GM12878 (cell line): ENCODE measurements around the gene INPP5D. TPM values are rescaled to one million over a fixed set of nuclear protein-coding genes. Genes with fewer than 3 reads are reported as not detected.

Experiments used
- ATAC-seq: fragments of 200-7000 bp; cut with Tn5 transposase; 3 replicates; pipeline ENCODE4 v1.9.1; 2020; ENCODE audit warnings: mild to moderate bottlenecking, moderate library complexity
- BruUV-seq: library from RNA; stranded (reverse); fragments of 400-500 nt; replicated peaks from 2 replicates; lab custom pipeline; 2021; lab: Mats Ljungman, UMichigan
- CTCF ChIA-PET: fragments of 300-600 bp; sonication (Branson Sonifier 250); formaldehyde crosslinking; extraction: SDS; loops from one replicate; lab custom pipeline; 2021; ENCODE audit warnings: inconsistent platforms; lab: Yijun Ruan, JAX
- POLR2A ChIA-PET: fragments of 350-600 bp; formaldehyde crosslinking; extraction: SDS; loops from one replicate; lab custom pipeline; 2021; ENCODE audit warnings: inconsistent platforms; lab: Charles Lee
- RAD21 ChIA-PET: fragments of 300-600 bp; sonication (Branson Sonifier 250); formaldehyde crosslinking; loops from one replicate; lab custom pipeline; 2023; ENCODE audit warnings: antibody characterized with exemption; ENCODE audit not compliant: unreplicated experiment; lab: Charles Lee
- SMC1A ChIA-PET: fragments of 300-600 bp; sonication (Branson Sonifier 250); formaldehyde crosslinking; loops from one replicate; lab custom pipeline; 2023; ENCODE audit not compliant: unreplicated experiment, uncharacterized antibody; lab: Charles Lee
- DNase-seq: peaks from one replicate; pipeline ENCODE4 v3.0.0-alpha.2; 2011; ENCODE audit warnings: low read depth, low spot score
- FAIRE-seq: peaks from 3 replicates; lab custom pipeline; 2011; peaks lifted over from hg19 to GRCh38; lab: Jason Lieb, UNC
- H2AFZ ChIP-seq: 2 replicates; pipeline ENCODE4 v1.6.0; 2011; ENCODE audit warnings: low read depth, low read length, control low read depth; ENCODE audit not compliant: control insufficient read depth
- H3K27ac ChIP-seq: 2 replicates; pipeline ENCODE4 v1.5.1; 2011; ENCODE audit warnings: control low read depth; ENCODE audit not compliant: control insufficient read depth, insufficient read depth
- H3K27me3 ChIP-seq, 2 experiments: replicated peaks in 1 of 2; 2 replicates each; pipeline versions ENCODE4 v1.6.0 to v1.6.1; 2011; ENCODE audit warnings: low read length in 1 of 2; ENCODE audit not compliant: control insufficient read depth in 2 of 2, insufficient read depth in 2 of 2
- H3K36me3 ChIP-seq, 2 experiments: 2 replicates each; pipeline ENCODE4 v1.5.1; 2011; ENCODE audit warnings: low read length in 1 of 2; ENCODE audit not compliant: control insufficient read depth in 2 of 2, insufficient read depth in 2 of 2
- H3K4me1 ChIP-seq: 2 replicates; pipeline ENCODE4 v1.6.1; 2011; ENCODE audit warnings: mild to moderate bottlenecking, low read length, moderate library complexity, mixed read lengths; ENCODE audit not compliant: control insufficient read depth, insufficient read depth
- H3K4me2 ChIP-seq: 2 replicates; pipeline ENCODE4 v1.6.0; 2011; ENCODE audit warnings: control low read depth; ENCODE audit not compliant: control insufficient read depth, insufficient read depth
- H3K4me3 ChIP-seq: fragments of 200-600 bp; sonication (generic); 2 replicates; pipeline ENCODE4 v1.5.1; 2016
- H3K79me2 ChIP-seq: 2 replicates; pipeline ENCODE4 v1.6.0; 2011; ENCODE audit warnings: low read length; ENCODE audit not compliant: control insufficient read depth, insufficient read depth
- H3K9ac ChIP-seq: 2 replicates; pipeline ENCODE4 v1.8.0; 2011; ENCODE audit warnings: low read length, control low read depth, mixed read lengths; ENCODE audit not compliant: control insufficient read depth, insufficient read depth
- H3K9me3 ChIP-seq: replicated peaks from 3 replicates; pipeline ENCODE4 v1.5.1; 2011; ENCODE audit warnings: mild to moderate bottlenecking, low read length; ENCODE audit not compliant: control insufficient read depth, insufficient read depth
- H4K20me1 ChIP-seq: 2 replicates; pipeline ENCODE4 v1.6.0; 2011; ENCODE audit not compliant: control insufficient read depth, insufficient read depth
- ASH2L ChIP-seq: fragments of 300-600, 200-600 bp; sonication (generic); IDR thresholded peaks from 2 replicates; pipeline ENCODE4 v1.6.1; 2017; ENCODE audit warnings: low read depth, mild to moderate bottlenecking, borderline replicate concordance
- BCL11A ChIP-seq: IDR thresholded peaks from 2 replicates; pipeline ENCODE4 v1.6.1; 2011; ENCODE audit warnings: low read depth, low read length
- CTCF ChIP-seq, 3 experiments: IDR thresholded peaks in 2 of 3; conservative IDR thresholded peaks in 1 of 3; 2 replicates each; pipeline ENCODE4 v1.5.1; 2011; ENCODE audit warnings: low read depth in 3 of 3, low read length in 3 of 3, mild to moderate bottlenecking in 3 of 3, control low read depth in 2 of 3, moderate library complexity in 2 of 3, inconsistent platforms in 1 of 3, mixed read lengths in 1 of 3; ENCODE audit not compliant: control insufficient read depth in 2 of 3, insufficient read depth in 1 of 3; ENCODE audit errors: extremely low read depth in 1 of 3
- ESRRA ChIP-seq: IDR thresholded peaks from 2 replicates; pipeline ENCODE4 v1.6.1; 2012; ENCODE audit warnings: mild to moderate bottlenecking, low read length, improper control_type of control experiment
- FOXM1 ChIP-seq: IDR thresholded peaks from 2 replicates; pipeline ENCODE4 v1.6.1; 2012; ENCODE audit warnings: low read depth, mild to moderate bottlenecking, inconsistent platforms, low read length, moderate library complexity
- HDAC6 ChIP-seq: fragments of 200-600 bp; sonication (generic); IDR thresholded peaks from one replicate; pipeline ENCODE4 v1.8.0; 2017; ENCODE audit warnings: antibody characterized with exemption; ENCODE audit not compliant: unreplicated experiment
- JUND ChIP-seq: IDR thresholded peaks from 2 replicates; pipeline ENCODE4 v1.6.1; 2012; ENCODE audit warnings: low read depth, mild to moderate bottlenecking, low read length, improper control_type of control experiment, moderate library complexity
- KDM1A ChIP-seq: fragments of 200-600 bp; sonication (generic); IDR thresholded peaks from 2 replicates; pipeline ENCODE4 v1.6.1; 2016; ENCODE audit warnings: borderline replicate concordance
- KLF5 ChIP-seq: fragments of 450-650 bp; IDR thresholded peaks from 2 replicates; pipeline ENCODE4 v1.6.1; 2014; ENCODE audit warnings: mild to moderate bottlenecking; ENCODE audit not compliant: partially characterized antibody
- NFIC ChIP-seq: IDR thresholded peaks from 2 replicates; pipeline ENCODE4 v1.6.1; 2012; ENCODE audit warnings: low read depth, mild to moderate bottlenecking, inconsistent platforms, low read length, moderate library complexity
- NFYA ChIP-seq: IDR thresholded peaks from 2 replicates; pipeline ENCODE4 v1.6.1; 2011; ENCODE audit warnings: low read depth, mild to moderate bottlenecking, low read length, improper control_type of control experiment, borderline replicate concordance
- NRF1 ChIP-seq: conservative IDR thresholded peaks from 2 replicates; pipeline ENCODE4 v1.6.1; 2011; ENCODE audit warnings: mild to moderate bottlenecking, low read depth, low read length, improper control_type of control experiment
- RBBP5 ChIP-seq: fragments of 200-600 bp; sonication (generic); conservative IDR thresholded peaks from 2 replicates; pipeline ENCODE4 v1.6.1; 2016
- RFX5 ChIP-seq: IDR thresholded peaks from 2 replicates; pipeline ENCODE4 v1.6.1; 2011; ENCODE audit warnings: low read depth, low read length, improper control_type of control experiment
- STAT3 ChIP-seq: IDR thresholded peaks from 2 replicates; pipeline ENCODE4 v1.6.1; 2011; ENCODE audit warnings: low read depth, low read length, improper control_type of control experiment
- ZBTB40 ChIP-seq: fragments of 450-650 bp; IDR thresholded peaks from 2 replicates; pipeline ENCODE4 v1.6.1; 2016; ENCODE audit warnings: mild to moderate bottlenecking, moderate library complexity, borderline replicate concordance
- WGBS: methylation state at CpG from one replicate; pipeline ENCODE4 v1.1.6; 2016; ENCODE audit warnings: low lambda C conversion rate; ENCODE audit not compliant: insufficient replicate concordance, insufficient coverage; ENCODE audit errors: missing lambda C conversion rate; 5-methylcytosine and 5-hydroxymethylcytosine counted together
- in situ Hi-C: fragments of 300-500 bp; cut with MboI; formaldehyde crosslinking; loops from 9 replicates; pipeline ENCODE4 v1.14.3; 2018; ENCODE audit warnings: mixed read lengths
- intact Hi-C: fragments of 100-400 bp; cut with micrococcal nuclease; formaldehyde crosslinking; loops from one replicate; pipeline ENCODE4 v1.14.2; 2022; ENCODE audit not compliant: unreplicated experiment
- polyA plus RNA-seq, 11 experiments: library from polyadenylated mRNA; depleted of rRNA in 4 of 11; unstranded in 6 of 11; stranded (reverse) in 5 of 11; fragments of >200 nt; fragmentation: Nextera tagmentation in 4 of 11; fragmentation: Illumina TruSeq in 1 of 11; extraction: Ambion mirVana in 4 of 11; extraction: Trizol in 1 of 11; gene quantifications; 1 replicate in 1 of 11; 2 replicates in 10 of 11; pipeline versions ENCODE4 v1.2.1 to v1.2.3, GENCODE V29; 2011 to 2016; ENCODE audit warnings: inconsistent platforms in 2 of 11, missing spikeins in 2 of 11, low read depth in 1 of 11
- total RNA-seq, 4 experiments: library from RNA; depleted of rRNA in 3 of 4; stranded (reverse); fragments of >200 nt in 3 of 4; fragmentation: Illumina TruSeq in 1 of 4; extraction: Trizol in 1 of 4; gene quantifications; 2 replicates each; pipeline versions ENCODE4 v1.2.1 to v1.2.3, GENCODE V29; 2013 to 2021

The INPP5D gene
- total and polyA plus RNA-seq, 10 of the 15 experiments (the other 5 are each of a cell fraction or from before 2014, with no cell fraction given) = 11.8 to 139 (median 88.8) TPM

GRCh38 chr2:233161730-233162129 is 101.6 kb downstream of the INPP5D start:
- ChIA-PET CTCF (interaction anchor here (0.6 to 1.2 kb wide), 3 partner anchors 34 to 89 kb away, joined by 3 read pairs; partner anchors contain the start of gene ATG16L1), SMC1A (interaction anchor here (0.8 to 1.0 kb wide), 4 partner anchors 10 to 312 kb away, joined by 3 to 5 read pairs (median 3); no protein-coding TSS in a partner anchor), POLR2A (no interaction called here), RAD21 (interaction anchor here (0.6 kb wide), 1 partner anchor 63 kb away, joined by 3 read pairs; no protein-coding TSS in a partner anchor)
- DNase-seq (no peak), FAIRE-seq (no peak), ATAC-seq (no peak)
- no TSS peak for BruUV-seq
- 98% methylated on average over 11 of the region's 11 CpGs for WGBS
- Histone ChIP-seq H3K9ac (no peak overlapping the region), H3K27ac (no peak overlapping the region), H3K4me2 (no peak overlapping the region), H3K4me3 (no peak overlapping the region), H3K9me3 (no peaks in the 10 kb centered on the region), H3K27me3 (no peaks in the 10 kb centered on the region), H3K79me2 (no peaks in the 10 kb centered on the region), H2AFZ (no peak overlapping the region), H4K20me1 (no peaks in the 10 kb centered on the region), H3K4me1 (no peaks in the 10 kb centered on the region), H3K36me3 (peaks cover 54 to 63% of the 10 kb centered on the region in 2 experiments)
- intact Hi-C loops = no loop called here
- in situ Hi-C loops = no loop called here
- TF ChIP-seq HDAC6 (no peak), STAT3 (no peak), JUND (no peak), CTCF (IDR thresholded peaks at IDR 0.05 in 2 of 3, conservative IDR thresholded peaks at IDR 0.05 in 1 of 3; ENCODE audit: control insufficient read depth in 2 of 3, extremely low read depth in 1 of 3, insufficient read depth in 1 of 3, low read depth in 3 of 3, low read length in 3 of 3) (no peak), BCL11A (no peak), RFX5 (no peak), NFIC (no peak), FOXM1 (no peak), NFYA (no peak), RBBP5 (no peak), KDM1A (no peak), KLF5 (no peak), ZBTB40 (no peak), ESRRA (no peak), ASH2L (no peak), NRF1 (no peak)
